Activated CD8-positive, alpha-beta memory T cell treated with anti-CD3 and anti-CD28 coated beads, Interleukin-2, amount 50 U/mL, for 24 hours (primary cell): Measurements from ENCODE around the gene C4orf54.

Source experiments
- DNase-seq: peaks from one replicate; pipeline ENCODE4 v3.0.0-alpha.2; 2020; ENCODE audit errors: extremely low read depth

C4orf54 gene

DNA sequence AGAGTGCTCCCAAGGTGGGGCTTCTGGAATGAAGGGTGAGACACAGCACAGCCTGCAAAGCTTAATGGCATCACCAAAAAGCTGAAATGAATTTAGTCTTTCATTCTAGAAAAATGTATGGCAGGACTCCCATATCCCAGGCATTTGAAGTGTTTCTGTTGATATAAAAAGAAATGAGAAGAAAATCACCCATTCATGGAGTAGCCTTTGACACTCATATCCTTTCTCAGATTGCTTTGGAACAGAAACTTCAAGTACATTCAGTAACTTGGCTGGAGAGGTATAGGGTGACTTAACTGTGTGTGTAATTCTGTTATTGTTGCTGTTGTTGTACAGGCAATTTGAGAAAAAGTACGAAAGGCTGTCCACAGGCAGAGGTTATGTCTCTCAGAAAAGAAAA is 35.3 kb downstream of the C4orf54 start:
- no peak for DNase-seq

DNA sequence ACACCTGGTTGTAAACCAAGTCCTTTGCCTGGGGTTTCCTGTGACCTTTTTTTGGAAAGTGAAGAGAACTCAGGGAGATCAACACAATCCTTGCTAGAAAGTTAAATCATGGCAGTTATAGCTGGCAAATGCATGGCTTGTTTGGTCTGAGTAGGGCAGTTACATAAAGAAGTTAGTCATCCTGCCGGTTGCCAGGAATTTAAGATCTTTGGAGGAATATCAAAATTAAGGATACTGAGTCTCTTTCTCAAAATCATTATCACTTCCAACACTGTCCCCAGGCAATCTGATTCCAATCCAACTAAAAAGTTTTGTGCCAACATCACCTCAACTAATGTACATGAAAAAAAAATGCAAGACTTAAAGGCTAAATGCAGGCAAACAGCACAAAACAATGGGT is 40.3 kb downstream of the C4orf54 start:
- DNase-seq: no peak

DNA sequence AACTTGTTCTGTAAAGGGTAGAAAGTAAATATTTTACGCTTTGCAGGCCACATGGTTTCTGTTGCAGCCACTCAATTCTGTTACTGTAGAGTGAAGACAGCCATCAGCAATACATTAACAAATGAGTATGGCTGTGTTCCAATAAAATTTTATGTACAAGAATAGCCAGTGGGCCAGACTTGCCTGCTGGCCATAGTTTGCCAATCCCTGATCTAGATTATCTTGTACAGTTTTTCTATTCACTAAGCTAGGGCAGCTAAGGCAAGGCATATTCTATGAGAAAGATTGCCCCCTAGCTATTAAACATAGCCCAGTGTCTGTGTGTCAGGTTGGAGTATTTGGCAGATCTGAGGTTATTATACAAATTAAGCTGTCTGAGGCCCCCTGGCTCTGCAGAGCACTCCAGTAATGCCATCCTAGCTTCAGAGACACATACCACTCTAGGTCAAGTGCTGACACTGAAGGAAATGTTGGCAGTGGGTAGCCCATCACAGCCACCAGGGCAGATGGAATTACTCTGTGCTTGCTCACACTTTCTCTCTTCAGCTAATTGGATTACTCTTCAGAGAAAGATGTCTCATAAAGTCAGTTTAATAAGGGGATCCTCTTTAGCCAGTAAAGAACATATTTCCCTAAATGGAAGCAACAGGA is 42.3 kb downstream of the C4orf54 start:
- DNase-seq: no peak

DNA sequence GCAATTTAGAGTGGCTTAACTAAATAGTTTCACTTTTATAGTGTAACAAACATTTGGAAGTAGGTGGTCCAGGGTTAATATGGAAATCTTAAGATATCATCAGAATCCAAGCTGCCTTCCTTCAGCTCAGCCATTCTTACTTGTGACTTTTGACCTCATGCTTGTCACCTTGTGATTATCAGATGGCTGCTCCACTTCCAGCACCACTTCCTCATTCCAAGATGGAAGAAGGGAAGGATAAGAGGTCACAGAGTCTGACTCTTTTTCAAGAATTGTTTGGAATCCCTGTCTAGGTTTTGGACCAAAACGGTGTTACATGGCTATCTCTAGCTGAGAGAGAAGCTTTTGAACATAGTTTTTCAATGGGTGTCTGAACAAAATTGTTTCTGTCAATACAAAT is 43.1 kb downstream of the C4orf54 start:
- no peak for DNase-seq

DNA sequence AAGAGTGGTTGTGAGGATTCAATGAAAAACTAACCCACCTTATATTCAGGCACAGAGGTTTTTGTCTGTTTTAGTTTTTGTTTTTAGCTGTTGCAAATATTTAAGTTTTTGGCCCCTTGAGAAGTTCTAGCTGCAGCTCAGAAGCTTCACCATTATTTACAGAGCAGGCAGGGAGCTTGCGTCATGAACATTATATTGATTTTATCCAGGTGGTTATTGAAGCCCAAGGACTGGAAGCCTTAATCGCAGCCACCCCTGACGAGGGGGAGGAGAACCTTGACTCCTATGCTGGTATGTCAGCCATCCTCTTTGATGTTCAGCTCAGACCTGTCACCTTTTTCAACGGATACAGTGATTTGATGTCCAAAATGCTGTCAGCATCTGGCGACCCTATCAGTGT is 44.9 kb downstream of the C4orf54 start:
- no peak for DNase-seq

DNA sequence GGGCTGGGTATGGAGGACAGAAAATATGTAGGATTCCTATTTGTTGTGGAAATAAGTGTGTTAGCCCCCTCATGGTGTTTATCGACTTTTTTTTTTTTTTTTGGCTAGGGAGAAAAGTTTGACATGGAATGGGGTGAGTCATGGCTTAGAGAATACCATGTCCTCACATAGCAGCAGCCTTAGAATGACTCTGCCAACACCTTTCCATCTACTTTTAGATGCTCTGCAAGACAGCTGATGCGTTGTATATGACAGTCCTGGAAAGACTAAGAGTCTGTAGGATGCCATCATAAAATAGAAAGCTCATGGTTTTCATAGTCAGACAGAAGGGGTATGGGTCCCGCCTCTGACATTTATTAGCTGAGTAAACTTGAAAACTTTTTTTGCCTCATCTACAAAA is 45.3 kb downstream of the C4orf54 start:
- no peak for DNase-seq

DNA sequence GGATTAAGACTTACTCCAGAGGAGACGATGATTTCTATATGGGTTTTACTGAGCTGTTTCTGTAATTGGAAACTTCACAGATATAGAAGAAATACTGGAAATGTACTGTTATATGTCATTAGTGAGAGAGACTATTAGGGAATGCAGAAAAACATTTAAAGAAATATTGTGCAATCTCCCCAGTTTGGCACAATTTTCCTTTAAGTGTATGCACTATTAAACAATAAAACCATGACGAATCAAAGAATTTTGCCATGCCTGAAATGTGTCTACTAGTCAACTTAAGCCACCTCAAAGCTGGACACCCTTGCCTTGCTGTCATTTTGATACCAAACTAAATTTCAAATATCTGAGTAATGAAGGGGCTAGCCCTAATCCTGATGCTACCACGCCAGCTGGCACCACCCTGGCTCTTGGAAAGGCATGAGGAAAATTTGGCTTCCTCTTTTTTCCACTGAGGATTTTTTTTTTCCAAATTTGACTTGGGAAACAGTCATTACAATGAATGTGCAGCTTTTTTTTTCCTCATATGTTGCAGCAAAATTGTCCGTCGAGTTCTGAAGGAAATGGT is 46.9 kb downstream of the C4orf54 start:
- no peak for DNase-seq

DNA sequence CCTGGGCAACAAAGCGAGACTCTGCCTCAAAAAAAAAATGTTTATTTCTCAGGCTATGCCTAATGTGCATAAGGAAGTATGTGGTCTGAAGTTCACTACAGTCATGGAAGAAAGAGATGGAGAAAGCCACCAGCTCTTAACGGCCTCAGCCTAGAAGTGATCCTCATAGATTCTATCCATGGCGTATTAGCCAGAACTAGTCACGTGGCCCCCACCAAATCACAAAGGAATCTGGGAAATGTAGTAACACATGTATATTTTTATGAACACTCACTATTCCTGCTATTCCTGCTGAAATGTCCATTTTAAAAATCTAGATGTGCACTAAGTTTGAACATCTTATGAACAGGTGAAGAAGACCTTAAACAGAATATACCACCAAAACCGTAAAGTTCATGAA is 49.2 kb downstream of the C4orf54 start:
- no peak for DNase-seq
